ENCODE measurements around the gene FKBP1A.

- TF ChIP-seq, protein P1, sequence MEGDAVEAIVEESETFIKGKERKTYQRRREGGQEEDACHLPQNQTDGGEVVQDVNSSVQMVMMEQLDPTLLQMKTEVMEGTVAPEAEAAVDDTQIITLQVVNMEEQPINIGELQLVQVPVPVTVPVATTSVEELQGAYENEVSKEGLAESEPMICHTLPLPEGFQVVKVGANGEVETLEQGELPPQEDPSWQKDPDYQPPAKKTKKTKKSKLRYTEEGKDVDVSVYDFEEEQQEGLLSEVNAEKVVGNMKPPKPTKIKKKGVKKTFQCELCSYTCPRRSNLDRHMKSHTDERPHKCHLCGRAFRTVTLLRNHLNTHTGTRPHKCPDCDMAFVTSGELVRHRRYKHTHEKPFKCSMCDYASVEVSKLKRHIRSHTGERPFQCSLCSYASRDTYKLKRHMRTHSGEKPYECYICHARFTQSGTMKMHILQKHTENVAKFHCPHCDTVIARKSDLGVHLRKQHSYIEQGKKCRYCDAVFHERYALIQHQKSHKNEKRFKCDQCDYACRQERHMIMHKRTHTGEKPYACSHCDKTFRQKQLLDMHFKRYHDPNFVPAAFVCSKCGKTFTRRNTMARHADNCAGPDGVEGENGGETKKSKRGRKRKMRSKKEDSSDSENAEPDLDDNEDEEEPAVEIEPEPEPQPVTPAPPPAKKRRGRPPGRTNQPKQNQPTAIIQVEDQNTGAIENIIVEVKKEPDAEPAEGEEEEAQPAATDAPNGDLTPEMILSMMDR (IDR thresholded peaks at IDR 0.05 in 8 of 11, conservative IDR thresholded peaks at IDR 0.05 in 3 of 11) = no peak
- TF ChIP-seq POLR2AphosphoS5 (IDR thresholded peaks at IDR 0.05) (peak in 2 of 3 donors; percentile 48 to 58), POLR2A (IDR thresholded peaks at IDR 0.05) (no peak)
Observed at GRCh38 chr20:1391640-1392442, 1.0 kb downstream of the FKBP1A start.

Measured in spleen (tissue), 7 donors.